GM23338 (cell line): ENCODE measurements around the gene PTRH1.

Experiments used
- EZH2phosphoT487 ChIP-seq: fragments of 200-600 bp; sonication (generic); IDR thresholded peaks from one replicate; pipeline ENCODE4 v1.8.1; 2018; ENCODE audit warnings: antibody characterized with exemption; ENCODE audit not compliant: unreplicated experiment
- POLR2AphosphoS5 ChIP-seq: IDR thresholded peaks from 2 replicates; pipeline ENCODE4 v1.6.1; 2016; ENCODE audit warnings: antibody characterized with exemption, low read depth
- STAT1 ChIP-seq: IDR thresholded peaks from one replicate; pipeline ENCODE4 v1.6.1; 2016; ENCODE audit warnings: antibody characterized with exemption; ENCODE audit not compliant: unreplicated experiment
- TF ChIP-seq, protein P1 (sequence below), 2 experiments: fragments of 200-600 bp in 1 of 2; sonication (generic) in 1 of 2; conservative IDR thresholded peaks; 2 replicates each; pipeline versions ENCODE4 v1.5.1 to v1.6.1; 2016 to 2017; ENCODE audit warnings: antibody characterized with exemption in 2 of 2, low read depth in 2 of 2, mild to moderate bottlenecking in 2 of 2, moderate library complexity in 1 of 2
- TF ChIP-seq, protein P2 (sequence below): IDR thresholded peaks from one replicate; pipeline ENCODE4 v1.6.1; 2018; ENCODE audit warnings: antibody characterized with exemption; ENCODE audit not compliant: unreplicated experiment

DNA sequence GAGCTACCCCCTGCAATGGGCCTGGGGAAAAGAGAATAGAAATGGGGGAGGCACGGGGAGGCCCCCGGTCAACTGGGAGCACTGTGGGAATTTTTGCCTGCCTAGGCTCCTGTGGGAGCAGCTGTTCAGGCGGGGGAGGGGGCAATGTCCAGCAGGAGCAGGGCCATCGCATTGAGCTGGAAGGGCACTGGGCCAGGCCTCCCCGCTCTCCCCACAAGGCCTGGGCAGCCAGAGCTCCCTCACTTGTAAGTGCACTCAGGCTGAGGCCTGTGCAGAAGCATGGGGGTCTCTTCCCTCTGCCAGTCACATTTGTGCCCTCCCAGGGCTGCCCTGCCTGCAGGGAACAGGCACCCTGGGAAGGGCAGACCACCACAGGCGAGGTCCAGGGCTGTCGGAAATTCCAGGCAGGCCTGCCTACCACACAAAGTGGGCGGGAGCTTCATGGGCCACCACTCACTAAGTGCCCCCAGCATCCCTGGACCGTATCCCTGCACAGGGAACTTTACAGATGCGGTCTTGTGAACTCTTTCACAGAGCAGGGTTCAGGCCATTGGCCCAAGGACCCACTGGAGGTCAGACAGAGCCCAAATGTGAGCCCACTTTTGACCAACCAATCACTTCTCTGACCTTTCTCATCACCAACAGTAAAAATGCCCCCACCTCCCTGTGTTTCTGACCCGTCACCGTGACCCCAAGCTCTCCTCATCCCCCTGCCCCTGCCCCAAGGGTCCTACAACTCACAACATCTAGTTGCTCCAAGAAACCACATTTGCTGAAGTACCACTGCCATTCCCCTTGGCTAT is 9.7 kb downstream of the PTRH1 start:
- no peak for TF ChIP-seq POLR2AphosphoS5
- no peak for TF ChIP-seq STAT1
- TF ChIP-seq, protein P1, sequence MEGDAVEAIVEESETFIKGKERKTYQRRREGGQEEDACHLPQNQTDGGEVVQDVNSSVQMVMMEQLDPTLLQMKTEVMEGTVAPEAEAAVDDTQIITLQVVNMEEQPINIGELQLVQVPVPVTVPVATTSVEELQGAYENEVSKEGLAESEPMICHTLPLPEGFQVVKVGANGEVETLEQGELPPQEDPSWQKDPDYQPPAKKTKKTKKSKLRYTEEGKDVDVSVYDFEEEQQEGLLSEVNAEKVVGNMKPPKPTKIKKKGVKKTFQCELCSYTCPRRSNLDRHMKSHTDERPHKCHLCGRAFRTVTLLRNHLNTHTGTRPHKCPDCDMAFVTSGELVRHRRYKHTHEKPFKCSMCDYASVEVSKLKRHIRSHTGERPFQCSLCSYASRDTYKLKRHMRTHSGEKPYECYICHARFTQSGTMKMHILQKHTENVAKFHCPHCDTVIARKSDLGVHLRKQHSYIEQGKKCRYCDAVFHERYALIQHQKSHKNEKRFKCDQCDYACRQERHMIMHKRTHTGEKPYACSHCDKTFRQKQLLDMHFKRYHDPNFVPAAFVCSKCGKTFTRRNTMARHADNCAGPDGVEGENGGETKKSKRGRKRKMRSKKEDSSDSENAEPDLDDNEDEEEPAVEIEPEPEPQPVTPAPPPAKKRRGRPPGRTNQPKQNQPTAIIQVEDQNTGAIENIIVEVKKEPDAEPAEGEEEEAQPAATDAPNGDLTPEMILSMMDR (conservative IDR thresholded peaks at IDR 0.05; ENCODE audit: low read depth in 2 of 2) = no peak
- no peak for TF ChIP-seq EZH2phosphoT487
- TF ChIP-seq, protein P2, sequence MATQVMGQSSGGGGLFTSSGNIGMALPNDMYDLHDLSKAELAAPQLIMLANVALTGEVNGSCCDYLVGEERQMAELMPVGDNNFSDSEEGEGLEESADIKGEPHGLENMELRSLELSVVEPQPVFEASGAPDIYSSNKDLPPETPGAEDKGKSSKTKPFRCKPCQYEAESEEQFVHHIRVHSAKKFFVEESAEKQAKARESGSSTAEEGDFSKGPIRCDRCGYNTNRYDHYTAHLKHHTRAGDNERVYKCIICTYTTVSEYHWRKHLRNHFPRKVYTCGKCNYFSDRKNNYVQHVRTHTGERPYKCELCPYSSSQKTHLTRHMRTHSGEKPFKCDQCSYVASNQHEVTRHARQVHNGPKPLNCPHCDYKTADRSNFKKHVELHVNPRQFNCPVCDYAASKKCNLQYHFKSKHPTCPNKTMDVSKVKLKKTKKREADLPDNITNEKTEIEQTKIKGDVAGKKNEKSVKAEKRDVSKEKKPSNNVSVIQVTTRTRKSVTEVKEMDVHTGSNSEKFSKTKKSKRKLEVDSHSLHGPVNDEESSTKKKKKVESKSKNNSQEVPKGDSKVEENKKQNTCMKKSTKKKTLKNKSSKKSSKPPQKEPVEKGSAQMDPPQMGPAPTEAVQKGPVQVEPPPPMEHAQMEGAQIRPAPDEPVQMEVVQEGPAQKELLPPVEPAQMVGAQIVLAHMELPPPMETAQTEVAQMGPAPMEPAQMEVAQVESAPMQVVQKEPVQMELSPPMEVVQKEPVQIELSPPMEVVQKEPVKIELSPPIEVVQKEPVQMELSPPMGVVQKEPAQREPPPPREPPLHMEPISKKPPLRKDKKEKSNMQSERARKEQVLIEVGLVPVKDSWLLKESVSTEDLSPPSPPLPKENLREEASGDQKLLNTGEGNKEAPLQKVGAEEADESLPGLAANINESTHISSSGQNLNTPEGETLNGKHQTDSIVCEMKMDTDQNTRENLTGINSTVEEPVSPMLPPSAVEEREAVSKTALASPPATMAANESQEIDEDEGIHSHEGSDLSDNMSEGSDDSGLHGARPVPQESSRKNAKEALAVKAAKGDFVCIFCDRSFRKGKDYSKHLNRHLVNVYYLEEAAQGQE = no peak
